Adrenal gland (tissue), 5 donors: ENCODE measurements around the gene ZNF385A.

ENCODE experiments used
- POLR2A ChIP-seq, 2 donors: fragments of 450-650 bp; IDR thresholded peaks; one replicate each; pipeline ENCODE4 v1.6.1; 2017; ENCODE audit warnings: antibody characterized with exemption in 2 of 2, mild to moderate bottlenecking in 2 of 2, moderate library complexity in 1 of 2
- TF ChIP-seq, protein P1 (sequence below), 6 experiments: fragments of 450-650 bp in 4 of 6; fragments of 200-600 bp in 2 of 6; sonication (generic) in 1 of 6; IDR thresholded peaks; 1 replicate in 5 of 6; 2 replicates in 1 of 6; pipeline versions ENCODE4 v1.5.1 to v1.8.0; 2016 to 2021; ENCODE audit warnings: antibody characterized with exemption in 6 of 6, mild to moderate bottlenecking in 2 of 6, moderate library complexity in 1 of 6
- donor health status: DM: no; HTN: no; CAD: no.

DNA sequence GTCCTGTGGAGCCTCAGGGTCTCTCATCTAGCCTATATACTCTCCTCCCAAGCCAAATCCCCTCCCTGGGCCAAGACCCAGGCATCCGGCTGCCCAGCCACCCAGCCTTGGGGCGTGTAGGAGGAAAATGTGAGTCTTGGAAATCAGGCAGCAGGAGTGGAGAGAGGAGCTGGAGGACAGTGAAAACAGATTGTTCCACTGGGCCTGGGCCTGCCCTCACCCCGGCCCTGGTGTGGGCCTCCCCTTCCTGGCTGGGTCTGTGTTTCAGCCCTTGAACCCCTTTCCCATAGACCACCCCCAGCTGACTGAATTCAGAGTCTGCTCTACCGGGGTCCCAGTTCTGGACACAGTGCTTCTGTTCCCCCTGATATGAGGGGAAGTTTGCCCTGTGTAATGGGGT, 27.8 kb upstream of the ZNF385A start:
- TF ChIP-seq, protein P1, sequence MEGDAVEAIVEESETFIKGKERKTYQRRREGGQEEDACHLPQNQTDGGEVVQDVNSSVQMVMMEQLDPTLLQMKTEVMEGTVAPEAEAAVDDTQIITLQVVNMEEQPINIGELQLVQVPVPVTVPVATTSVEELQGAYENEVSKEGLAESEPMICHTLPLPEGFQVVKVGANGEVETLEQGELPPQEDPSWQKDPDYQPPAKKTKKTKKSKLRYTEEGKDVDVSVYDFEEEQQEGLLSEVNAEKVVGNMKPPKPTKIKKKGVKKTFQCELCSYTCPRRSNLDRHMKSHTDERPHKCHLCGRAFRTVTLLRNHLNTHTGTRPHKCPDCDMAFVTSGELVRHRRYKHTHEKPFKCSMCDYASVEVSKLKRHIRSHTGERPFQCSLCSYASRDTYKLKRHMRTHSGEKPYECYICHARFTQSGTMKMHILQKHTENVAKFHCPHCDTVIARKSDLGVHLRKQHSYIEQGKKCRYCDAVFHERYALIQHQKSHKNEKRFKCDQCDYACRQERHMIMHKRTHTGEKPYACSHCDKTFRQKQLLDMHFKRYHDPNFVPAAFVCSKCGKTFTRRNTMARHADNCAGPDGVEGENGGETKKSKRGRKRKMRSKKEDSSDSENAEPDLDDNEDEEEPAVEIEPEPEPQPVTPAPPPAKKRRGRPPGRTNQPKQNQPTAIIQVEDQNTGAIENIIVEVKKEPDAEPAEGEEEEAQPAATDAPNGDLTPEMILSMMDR (IDR thresholded peaks at IDR 0.05) = no peak
- no peak for TF ChIP-seq POLR2A (IDR thresholded peaks at IDR 0.05)
